A172 (cell line): ENCODE measurements around the gene FAM20A. TPM values are rescaled to one million over a fixed set of nuclear protein-coding genes. Genes with fewer than 3 reads are reported as not detected.
"Not testable (repeated sequence)": the region's sequence is repeated elsewhere in the genome, so short reads cannot be mapped to it uniquely, and the experiment has no call there.

Source experiments
- DNase-seq: peaks from one replicate; pipeline ENCODE4 v3.0.0-alpha.2; 2015; ENCODE audit warnings: low spot score
- total RNA-seq: library from RNA; depleted of rRNA; stranded (reverse); fragments of >200 nt; shearing (Covaris generic); gene quantifications from 2 replicates; pipeline ENCODE4 v1.2.3, GENCODE V29; 2014

The FAM20A gene
- total RNA-seq, 1 experiment from 2014 or later, result not detected

- DNase-seq, result no peak
Measured at GRCh38 chr17:68589086-68589485, 12.1 kb downstream of the FAM20A start.

- DNase-seq, result no peak
Measured at GRCh38 chr17:68588362-68588761, 12.8 kb downstream of the FAM20A start.

- DNase-seq, result no peak
Measured at GRCh38 chr17:68587847-68588246, 13.3 kb downstream of the FAM20A start.

DNA sequence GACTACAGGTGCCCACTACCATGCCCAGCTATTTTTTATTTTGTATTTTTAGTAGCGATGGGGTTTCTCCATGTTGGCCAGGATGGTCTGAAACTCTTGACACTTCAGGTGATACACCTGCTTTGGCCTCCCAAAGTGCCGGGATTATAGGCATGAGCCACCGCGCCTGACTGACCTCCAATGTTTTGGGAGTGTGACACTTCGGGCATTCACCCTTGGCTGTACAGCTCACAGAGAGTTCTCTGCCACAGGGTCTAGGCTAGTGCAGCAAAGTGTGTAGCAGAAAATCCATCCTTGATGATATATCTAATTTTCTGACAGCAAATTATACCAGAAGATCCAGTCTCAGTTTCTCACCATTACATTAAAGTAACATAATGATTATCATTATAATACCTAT lies 14.1 kb downstream of the FAM20A start:
- DNase-seq, result no peak

DNA sequence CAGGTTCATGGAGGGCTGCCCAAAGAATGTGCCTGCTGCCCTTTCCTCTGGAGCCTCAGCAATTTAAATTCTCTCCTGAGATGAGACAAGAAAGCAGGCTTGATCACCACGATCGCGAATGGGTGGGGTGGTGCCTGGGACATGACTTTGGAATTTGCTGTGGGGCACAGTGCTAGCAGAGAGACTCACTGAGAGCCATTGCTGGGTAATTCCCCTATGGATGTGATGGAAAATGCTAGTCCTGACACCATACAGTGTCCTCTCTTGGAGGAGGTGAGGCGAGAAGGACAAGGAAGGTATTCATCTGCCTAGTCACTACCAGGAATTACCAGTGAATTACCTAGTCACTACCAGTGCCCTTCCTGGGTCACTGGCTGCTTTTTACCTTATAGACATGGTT lies 15.5 kb downstream of the FAM20A start:
- DNase-seq, result no peak

- DNase-seq, result no peak
Measured at GRCh38 chr17:68584581-68585303, 16.4 kb downstream of the FAM20A start.

GRCh38 chr17:68582867-68583266 lies 18.3 kb downstream of the FAM20A start:
- DNase-seq, result not testable (repeated sequence)

DNA sequence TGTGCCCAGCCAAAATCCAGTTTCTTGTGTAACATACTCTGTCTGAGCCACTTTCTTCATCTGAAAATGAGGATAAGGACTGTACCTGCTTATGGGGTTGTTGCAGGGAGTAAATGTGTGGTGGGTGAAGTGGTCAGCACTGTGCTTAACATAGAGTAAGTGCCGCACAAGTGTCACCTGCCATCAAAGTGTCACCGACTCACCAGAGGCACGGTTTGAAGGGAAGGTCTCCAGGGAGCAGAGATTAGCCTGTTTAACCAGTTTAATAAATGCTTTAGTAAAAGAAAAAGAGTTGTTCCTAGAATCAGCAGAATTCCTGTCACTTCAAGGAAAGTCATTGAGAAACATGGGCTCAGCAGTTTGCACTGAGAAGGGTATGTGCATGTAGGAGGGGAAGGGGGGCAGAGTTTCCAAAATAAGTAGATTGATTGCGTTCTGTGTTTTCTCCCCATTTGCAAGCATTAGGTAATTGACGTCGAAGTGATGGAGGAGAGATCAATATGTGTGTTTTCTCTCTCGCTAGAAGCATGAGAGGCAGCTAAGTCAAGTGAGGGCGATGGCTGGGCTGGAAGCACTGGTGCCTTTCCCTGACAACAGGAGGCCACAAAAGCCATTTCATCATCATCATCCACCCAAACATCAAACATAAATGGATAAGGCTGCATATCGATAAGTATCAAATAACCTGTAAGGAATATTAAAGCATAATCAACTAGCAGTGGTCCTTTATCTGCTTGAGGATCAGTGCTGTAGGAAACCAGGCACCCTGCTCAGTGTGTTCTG lies 19.1 kb downstream of the FAM20A start:
- no peak for DNase-seq

DNA sequence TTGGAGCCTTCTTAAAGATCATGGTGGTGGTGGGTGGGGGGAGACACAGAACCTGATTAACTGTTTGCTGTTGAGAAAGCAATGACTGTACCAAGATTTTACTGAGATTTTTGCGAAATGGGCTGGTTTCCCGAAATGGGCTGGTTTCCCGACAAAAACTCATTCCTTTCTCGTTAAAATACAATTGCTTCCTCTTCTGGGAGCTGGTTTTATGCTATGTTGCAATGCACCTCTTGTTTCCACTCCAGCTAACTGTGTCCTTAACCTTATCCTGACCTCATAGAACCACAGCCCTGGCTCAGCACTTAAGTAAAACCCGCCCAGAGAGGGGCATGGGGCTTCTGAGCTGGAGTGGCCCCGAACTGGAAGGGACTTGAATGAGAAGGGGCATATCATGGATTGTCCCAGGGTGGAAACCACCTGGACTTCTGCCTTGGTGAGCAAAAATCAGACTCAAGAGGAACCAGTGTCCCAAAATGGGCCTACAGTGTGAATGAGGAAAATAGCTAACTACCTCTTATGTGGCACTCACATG lies 20.9 kb downstream of the FAM20A start:
- no peak for DNase-seq

DNA sequence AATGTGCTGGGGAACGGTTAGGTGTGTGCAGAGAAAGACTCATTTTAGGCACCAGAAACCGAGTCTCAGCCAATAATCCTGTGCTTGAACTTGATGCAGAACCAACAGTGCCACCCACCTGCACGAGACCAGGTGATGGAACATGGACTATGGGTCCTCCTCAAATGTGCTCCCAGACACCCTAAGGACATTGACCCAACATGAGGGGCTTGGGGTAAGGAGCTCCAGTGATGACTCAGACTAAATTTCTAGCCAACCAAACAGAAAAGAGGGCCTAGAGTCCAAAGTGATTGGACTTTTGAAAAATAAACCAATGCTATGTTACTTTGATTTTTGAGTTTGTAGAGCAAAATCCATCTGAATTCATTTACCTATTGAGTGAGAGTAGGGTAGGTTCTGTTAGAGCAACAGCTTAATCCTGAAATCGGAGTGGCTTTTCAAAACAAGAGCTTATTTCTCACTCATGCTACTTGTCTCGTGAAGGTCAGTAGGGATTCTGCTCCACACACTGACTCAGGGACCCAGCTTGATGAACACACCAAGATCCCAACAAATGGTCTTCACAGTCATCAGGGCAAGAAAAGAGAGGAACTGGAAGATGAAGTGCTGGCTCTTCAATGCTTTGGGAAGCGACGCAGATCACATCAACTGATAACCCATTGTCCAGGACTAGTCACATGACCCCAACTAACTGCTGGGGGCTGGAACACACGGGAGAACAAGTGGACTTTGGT lies 21.8 kb downstream of the FAM20A start:
- no peak for DNase-seq

DNA sequence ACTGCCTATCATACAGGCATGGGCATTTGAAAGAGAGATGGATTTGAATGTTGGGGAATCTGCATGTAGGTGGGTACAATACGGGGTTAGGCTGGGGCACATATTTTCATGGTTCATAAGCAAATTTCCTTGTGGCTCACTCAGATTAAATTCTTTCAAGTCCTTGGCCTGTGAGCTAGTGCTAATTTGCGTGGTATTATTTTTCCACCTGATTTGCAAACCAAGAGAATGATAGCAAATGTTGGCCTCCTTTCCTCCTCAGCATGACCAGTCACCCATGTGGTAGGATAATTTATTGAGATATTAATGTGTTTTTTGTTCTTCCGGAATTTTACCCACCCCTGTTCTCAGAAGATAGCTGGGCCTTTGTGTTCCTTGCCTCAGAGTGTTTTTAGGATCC lies 22.9 kb downstream of the FAM20A start:
- no peak for DNase-seq

- DNase-seq, result no peak
Measured at GRCh38 chr17:68577497-68577821, 23.7 kb downstream of the FAM20A start.

- DNase-seq, result no peak
Measured at GRCh38 chr17:68576811-68577496, 24.2 kb downstream of the FAM20A start.

DNA sequence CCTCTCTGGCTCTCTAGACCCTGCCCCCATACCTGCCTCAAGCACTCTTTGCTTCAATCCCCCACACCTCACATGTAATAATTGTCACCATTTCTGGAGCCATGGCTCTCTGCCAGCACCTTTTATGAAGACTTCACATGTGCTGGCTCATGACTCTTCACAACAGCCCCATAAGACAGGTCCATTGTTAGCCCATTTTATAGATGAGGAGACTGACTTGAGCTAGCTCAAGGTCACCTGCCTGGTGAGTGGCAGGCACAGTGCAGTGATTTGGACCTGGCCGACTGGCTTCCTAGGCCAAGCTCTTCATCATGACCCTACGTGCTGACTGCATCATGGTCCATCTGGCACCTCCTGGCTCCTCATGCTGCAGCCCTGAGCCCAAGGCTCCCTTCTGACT lies 25.0 kb downstream of the FAM20A start:
- DNase-seq, result no peak

- DNase-seq, result no peak
Measured at GRCh38 chr17:68573338-68573737, 27.8 kb downstream of the FAM20A start.

DNA sequence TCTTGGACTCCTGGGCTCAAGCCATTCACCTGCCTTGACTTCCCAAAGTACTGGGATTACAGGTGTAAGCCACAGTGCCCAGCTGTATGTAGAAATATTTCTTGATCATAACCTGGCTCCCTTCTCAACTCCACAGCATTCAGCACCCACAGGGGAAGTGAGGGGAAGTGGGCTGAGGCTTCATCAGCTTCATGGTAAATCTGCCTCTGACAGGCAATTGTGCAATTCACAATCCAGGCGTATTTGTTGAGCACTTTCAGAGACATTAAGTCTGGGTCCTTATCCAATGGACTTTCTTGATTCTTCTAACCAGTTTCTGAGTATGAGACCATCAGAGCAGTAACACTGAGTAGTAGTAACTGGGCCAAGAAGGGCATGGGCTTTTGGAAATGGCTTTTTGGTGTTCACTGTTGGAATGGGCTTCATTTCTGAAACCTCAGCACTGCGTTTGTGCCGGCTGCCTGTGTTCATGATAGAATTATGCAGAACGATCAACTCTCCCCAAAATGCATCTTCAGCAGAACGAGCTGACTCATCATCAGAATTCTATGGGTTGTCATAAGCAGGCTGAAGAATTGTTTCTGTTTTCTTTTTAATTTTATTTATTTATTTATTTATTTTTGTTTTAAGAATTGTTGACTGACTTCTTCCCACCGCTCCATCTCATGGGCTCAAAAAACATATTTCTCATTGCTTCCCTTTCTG lies 28.9 kb downstream of the FAM20A start:
- DNase-seq, result no peak

GRCh38 chr17:68570526-68570925 lies 30.6 kb downstream of the FAM20A start:
- DNase-seq, result no peak

DNA sequence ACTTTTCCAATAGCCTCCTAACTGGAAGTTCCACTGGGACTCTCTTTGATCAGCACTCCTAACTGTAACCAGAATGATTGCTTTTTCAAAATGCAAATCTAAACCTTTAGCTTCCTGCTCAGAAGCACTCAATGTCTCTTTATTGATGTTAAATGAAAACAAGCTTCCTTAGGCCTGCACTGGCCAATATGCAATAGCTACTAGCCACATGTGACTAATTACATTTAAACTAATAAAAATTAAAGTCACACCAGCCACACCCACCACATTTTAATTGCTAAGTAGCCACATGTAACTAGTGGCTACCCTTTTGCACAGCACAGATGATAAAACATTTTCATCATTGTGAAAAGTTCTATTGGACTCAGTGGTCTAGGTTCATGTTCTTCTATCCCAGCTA lies 31.8 kb downstream of the FAM20A start:
- no peak for DNase-seq

- no peak for DNase-seq
Measured at GRCh38 chr17:68568581-68568980, 32.6 kb downstream of the FAM20A start.

DNA sequence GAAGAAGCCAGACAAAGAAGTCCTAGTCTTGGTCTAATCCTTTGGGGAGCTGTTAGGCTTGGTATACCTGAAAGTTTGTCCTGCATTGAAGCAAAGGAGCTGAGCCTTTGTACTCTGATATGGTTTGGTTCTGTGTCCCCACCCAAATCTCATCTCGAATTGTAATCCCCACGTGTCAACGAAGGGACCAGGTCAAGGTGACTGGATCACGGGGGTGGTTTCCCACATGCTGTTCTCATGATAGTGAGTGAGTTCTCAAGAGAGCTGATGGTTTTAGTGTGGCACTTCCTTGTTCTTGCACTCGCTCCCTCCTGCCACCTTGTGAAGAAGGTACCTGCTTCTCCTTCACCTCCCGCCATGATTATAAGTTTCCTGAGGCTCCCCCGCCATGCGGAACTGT lies 33.6 kb downstream of the FAM20A start:
- no peak for DNase-seq

GRCh38 chr17:68567035-68567434 lies 34.1 kb downstream of the FAM20A start:
- DNase-seq, result no peak

DNA sequence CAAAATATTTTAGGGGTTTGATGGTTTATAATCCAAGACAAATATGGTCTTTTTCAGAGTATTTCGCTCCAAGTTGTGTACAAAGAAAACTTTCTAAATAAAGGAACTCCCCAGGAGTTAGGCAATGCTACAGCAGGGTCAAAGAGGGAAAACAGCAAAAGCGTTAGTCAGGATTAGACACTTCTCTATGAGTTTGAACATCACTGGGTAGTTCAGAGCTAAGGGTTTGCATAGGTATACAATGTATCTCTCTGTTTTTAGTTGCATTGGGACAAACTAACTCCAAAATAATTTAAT lies 34.8 kb downstream of the FAM20A start:
- no peak for DNase-seq
